GM19043 (cell line): Measurements from ENCODE around the gene MATCAP1.

Experiments used
- ATAC-seq: cut with Tn5 transposase; IDR thresholded peaks from one replicate; pipeline ENCODE4 v1.9.1; 2021; ENCODE audit warnings: low read depth; ENCODE audit not compliant: unreplicated experiment

Gene MATCAP1

DNA sequence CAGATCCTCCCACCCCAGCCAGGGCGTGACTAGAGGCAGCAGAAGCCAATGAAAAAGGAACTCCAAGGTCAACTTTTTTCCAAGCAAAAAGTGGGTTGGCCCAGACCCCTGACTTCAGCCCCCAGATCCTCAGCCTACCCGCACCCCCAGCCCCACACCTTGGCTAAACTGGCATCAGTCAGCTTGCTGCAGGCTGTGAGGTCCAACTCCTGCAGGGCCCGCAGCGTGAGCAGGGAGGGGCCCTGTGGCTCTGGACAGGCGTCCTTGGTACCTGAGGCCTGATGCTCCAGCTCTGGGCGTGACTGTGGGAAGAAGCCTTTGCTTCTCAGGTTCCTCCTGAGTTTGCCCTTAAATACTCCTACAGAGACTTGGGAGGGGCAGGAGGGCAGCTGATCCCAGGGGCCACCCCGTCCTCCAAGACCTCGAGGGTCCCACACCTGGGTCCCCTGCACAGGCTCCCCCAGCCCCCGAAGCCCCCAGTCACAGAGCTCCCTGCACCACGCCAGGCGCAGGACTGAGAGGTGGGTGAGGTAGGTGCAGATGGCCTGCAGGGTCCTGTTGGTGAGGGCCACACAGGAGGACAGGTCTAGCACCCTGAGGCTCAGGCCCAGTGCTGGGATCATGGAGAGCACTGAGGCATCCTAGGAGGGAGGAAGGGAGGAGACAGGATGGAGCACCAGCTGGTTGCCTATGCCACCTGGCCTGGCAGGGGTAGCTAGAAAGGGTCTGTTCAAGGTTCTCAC, 24.6 kb upstream of the MATCAP1 start:
- no peak for ATAC-seq

DNA sequence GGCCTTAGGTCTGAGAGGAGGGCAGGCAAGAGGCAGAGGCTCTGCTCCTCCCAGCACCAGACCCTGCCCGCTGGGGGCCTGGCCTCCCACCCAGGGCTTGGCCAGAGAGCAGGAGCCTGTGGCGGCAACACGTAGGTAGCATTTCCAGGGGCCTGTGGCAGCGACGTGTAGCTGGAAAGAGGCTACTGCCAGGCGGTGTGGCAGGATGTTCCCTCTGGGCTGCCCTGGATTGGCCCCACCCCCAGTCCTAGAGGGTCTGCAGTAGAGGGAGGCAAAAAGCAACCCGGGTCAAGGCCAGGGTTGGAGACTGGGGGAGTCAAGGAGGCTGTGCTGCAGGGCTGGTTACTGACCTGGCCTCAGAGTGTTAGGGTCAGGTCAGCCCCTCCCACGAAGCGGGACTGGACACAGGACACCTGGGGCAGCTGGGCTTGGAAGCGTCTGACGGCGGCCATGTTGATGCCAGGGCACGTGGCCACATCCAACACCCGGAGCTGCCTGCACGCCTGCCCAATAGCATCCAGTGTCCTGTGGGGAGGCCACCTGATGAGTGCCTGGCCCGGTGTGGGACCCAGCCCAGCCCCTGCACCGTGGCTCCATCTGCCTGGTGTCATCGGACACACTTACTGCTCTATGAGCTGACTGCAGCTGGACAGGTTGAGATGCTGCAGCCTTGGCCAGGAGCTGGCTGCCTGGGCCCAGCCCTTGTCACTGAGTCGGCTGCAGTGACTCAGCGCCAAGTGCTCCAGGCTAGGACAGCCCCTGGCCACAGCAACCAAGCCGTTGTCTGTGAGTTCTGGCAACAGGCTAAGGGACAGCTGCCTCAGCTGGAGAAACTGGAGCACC, 23.7 kb upstream of the MATCAP1 start:
- ATAC-seq = no peak

DNA sequence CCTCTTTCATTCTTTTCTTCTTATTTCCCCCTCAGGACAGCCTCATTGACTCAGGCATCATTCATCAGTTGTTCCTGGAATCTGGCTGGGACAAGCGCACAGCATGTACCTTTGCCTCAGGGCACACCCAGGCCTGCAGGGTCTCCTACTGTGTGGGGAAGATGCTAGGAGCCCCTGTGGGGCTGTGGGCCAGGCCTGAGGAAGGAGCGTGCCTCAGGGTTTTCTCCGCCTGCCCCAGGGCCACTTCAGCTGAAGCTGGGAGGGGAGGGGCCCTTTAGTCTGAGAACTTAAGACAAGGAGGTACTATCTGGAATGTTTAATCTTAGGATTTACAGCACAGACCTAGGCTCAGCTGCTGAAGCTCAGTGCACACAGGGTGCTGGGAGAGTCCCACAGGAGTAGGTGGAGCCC, 23.1 kb upstream of the MATCAP1 start:
- ATAC-seq = no peak

DNA sequence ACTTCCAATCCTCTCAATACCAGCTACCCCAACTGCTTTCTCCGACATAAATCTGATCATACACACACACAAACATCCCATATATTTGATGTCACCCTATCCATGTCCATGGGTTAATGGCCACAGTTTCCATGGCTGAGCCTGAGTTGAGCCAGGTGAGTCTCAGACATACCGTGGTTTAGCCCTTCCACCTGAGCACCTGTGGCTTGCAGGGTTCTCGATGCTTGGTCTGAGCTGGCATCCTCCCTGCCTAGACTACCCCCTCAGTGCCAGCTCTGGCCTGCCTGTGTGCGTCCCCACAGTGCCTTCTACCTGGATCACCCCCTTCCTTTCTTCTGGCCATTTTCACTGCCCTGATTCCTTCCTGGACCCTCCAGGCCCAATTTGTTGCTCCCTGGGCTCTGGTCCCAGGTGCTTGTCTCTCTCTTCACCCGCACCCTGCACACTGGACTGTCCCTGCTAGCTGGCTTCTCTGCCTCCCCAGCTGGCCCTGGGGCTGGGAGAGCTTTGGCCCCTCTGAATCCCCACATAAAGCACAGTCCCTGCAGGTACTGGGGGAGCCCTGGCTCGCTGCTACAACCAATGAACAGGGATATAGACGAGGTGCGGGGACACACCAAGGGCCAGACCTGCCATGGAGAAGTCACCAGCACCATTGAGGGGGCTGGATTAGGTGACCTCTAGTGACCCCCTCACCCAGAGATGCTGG, 22.5 kb upstream of the MATCAP1 start:
- no peak for ATAC-seq

DNA sequence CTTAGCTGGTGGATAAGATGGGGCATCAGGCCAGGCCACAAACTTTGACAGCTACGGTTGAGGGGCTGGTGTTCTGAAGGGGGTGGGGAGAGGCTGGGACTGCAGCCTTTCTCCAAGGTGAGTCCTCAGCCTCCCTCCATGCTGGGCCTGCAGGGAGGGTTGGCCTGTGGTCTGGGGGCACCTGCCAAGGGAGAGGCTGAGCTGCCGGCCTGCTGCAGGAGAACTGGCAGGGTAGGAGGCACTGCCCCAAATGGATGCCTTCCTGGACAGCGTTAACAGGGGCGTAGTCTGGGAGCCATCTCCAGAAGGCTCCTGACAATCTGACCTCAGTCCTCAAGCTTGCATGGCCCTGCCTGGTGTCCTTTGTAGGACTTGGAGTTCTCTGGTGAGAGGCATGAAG, 20.3 kb upstream of the MATCAP1 start:
- ATAC-seq = no peak

DNA sequence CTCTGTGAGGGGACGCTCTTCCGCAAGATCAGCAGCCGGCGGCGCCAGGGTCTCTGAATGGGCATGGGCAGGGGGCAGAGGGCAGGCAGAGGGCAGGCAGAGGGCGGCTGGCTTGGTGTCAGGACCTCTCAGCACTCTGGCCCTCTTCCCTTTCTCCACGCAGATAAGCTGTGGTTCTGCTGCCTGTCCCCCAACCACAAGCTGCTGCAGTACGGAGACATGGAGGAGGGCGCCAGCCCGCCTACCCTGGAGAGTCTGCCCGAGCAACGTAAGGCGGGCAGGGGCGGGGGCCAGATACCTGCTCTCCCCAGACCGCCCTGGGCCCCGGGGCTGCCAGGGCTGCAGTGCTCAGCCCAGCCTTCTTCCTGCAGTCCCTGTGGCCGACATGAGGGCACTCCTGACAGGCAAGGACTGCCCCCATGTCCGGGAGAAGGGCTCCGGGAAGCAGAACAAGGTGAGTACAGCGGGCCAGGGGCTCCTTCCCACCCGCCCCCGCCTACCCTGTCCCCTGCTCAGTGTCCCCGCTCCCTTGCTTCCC, 19.3 kb upstream of the MATCAP1 start:
- no peak for ATAC-seq

DNA sequence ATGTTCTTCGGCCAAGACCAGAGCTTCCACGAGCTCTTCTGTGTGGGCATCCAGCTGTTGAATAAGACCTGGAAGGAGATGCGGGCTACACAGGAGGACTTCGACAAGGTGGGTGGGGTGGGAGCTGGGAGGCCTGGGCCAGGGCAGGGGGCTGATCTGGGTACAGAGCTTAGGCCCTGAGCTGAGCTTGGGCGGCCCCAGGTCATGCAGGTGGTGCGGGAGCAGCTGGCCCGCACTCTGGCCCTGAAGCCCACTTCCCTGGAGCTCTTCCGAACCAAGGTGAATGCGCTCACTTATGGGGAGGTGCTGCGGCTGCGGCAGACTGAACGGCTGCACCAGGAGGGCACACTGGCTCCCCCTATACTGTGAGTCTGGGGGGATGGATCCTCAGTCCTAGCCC, 18.7 kb upstream of the MATCAP1 start:
- ATAC-seq = no peak

DNA sequence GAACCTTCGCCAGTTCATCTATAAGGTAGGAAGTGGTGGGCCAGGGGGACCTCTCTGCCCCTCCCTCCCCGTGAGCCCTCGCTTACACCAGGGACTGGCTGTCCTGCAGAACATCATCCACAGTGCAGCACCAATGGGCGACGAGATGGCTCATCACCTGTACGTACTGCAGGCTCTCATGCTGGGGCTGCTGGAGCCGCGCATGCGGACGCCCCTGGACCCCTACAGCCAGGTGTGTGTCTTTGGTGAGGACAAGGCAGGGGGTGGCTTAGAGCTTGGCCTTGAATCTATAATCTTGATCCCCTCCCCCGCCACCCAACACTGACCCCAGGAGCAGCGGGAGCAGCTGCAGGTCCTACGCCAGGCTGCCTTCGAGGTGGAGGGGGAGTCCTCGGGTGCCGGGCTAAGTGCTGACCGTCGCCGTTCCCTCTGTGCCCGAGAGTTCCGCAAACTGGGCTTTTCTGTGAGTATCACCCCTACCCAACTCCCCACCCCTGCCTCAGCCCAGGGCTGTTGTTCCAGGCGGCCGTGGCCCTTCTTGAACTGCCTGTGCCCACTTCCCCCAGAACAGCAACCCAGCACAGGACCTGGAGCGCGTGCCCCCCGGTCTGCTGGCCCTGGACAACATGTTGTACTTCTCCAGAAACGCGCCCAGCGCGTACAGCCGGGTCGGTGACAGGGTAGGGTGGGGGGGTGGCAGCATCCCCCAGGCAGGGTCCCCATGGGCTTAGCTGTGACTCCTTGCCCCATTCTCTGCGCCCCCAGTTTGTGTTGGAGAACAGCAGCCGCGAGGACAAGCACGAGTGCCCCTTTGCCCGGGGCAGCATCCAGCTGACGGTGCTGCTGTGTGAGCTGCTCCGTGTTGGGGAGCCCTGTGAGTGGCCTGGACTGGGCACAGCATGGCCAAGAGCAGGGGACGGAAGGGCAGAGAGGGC, 17.9 kb upstream of the MATCAP1 start:
- no peak for ATAC-seq

DNA sequence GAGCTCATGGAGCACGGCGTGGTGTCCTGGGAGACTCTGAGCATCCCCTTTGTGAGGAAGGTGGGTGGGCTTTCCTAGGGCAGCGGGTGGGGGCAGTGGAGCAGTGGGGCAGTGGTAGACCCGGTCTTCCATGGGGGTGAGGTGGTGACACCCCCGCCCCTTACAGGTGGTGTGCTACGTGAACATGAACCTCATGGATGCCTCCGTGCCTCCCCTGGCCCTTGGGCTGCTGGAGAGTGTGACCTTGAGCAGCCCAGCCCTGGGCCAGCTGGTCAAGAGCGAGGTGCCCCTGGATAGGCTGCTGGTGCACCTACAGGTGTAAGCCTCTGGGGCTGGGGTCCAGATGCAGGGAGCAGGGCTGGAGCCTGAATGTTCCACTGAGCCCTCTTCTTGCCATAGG, 16.7 kb upstream of the MATCAP1 start:
- ATAC-seq = no peak

DNA sequence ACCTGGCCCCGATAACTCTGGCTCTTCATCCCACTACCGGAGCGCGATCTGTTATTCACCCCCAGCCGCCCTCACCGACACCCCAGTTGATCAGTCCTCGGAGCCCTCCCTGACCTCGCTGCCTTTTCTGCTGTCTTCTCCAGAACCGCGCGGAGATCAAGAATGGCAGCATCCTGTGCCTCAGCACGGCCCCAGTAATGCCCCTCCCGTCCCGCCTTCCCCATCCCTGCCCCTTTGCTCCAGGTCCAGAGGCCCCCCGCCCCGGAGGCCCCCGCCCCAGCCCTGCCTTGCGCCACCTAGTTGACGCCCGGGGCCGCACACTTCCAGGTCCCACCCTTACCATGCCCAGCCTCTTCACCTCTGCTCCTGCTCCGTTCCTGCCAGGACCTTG, 16.0 kb upstream of the MATCAP1 start:
- ATAC-seq = no peak

DNA sequence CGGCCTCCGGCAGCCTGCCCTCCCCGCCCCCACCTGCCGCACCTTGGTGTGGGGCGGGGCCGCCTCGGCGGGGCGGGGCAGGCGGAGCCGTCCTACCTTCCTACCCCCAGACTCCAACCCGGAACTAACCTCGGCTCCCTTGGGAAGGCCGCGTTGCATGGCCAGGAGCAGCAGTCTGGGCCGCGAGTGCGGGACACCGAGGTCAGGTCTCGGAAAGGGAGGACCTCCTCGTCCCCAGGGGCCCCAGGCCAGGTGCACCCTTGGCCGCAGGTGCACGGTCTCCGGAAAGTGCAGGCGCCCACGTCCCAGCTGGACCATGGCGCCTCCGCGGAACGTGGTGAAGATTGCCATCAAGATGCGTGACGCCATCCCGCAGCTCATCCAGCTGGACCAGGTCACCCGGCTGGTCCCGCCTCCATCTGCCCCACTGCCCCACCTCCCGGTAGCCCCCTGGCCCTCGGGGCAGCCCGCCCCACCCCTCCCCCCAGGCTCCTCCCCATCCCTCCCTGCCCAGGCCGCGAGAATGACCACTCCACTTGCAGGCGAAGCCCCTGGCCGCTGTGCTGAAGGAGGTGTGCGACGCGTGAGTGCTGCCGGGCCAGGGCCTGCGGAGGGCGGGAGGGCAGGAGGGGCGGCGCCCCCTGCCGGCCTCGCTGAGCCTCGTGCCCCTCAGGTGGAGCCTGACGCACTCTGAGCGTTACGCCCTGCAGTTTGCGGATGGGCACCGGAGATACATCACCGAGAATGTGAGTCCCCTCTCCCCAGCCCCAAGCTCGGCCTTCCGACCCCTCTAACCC, 15.4 kb upstream of the MATCAP1 start, which contains the start of gene ELMO3:
Gene ELMO3, plus strand, starts transcription at position 121 of the 797 bp plus-strand sequence. Its CDS starts 196 bp downstream, at position 317.
- no peak for ATAC-seq

DNA sequence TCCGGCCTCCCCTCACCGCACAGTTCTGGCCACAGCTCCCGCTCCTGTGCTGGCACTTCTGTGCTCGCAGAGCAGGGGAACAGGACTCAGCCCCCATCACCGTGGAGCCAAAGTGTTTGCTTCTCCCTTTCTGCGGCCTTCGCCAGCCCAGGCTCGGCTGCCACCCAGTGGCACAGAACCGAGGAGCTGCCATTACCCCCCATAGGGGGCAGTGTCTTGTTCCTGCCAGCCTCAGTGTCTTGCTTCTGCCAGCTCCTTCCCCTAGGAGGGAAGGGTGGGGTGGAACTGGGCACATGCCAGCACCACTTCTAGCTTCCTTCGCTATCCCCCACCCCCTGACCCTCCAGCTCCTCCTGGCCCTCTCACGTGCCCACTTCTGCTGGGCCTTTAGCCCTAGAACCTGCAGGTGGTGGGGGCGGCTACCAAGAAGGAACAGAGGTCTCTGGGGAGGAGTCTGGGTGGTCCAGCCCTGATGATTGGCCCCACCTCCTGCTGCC, 14.5 kb upstream of the MATCAP1 start:
- no peak for ATAC-seq

DNA sequence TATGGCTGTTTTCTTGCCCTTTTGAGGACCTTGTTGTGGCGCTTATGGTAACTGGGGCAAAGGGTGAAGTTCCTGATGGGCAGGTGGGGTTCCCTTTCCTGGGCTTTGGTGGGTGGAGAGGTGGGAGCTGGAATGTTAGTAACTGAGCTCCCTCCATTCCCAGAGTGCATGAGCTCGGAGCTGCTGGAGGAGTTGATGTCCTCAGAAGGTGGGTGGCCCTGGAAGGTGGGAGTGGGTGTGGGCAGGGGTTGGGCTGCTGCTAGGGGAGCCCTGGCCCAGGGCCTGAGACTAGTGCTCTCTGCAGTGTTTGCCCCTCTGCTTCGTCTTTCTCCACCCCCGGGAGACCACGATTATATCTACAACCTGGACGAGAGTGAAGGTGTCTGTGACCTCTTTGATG, 13.9 kb upstream of the MATCAP1 start:
- no peak for ATAC-seq

DNA sequence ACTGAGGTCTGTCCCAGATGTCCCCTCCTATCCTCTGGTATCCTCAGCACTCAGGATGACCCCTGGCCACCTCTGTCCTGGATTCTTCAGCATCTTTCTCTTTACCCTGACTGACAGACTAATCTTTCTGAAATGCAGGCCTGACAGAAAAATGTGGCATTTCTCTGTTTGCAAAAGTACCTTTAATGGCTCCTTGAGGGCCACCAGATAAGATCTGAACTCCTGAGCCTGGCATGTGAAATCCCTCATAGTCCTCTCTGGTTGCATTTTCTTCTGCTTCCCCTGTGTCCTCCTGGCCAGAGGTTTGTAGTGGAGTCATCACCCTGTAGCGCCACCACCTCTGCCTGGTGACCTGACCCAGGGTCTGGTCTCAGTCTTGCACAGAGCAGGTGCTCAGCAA, 13.1 kb upstream of the MATCAP1 start:
- no peak for ATAC-seq

DNA sequence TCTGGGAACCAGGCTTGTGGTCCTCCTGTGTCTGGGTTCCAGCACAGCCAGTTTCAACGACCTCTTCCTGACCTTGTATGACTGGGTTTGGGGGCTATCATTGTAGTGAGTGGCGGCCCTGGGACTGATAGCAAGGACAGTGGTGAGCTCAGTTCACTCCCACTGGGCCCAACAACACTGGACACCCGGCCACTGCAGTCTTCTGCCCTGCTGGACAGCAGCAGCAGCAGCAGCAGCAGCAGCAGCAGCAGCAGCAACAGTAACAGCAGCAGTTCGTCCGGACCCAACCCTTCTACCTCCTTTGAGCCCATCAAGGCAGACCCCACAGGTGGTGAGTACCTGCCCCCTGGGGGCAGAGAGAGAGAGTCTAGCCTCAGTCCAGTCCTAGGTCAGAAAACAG, 11.9 kb upstream of the MATCAP1 start:
- ATAC-seq = no peak

DNA sequence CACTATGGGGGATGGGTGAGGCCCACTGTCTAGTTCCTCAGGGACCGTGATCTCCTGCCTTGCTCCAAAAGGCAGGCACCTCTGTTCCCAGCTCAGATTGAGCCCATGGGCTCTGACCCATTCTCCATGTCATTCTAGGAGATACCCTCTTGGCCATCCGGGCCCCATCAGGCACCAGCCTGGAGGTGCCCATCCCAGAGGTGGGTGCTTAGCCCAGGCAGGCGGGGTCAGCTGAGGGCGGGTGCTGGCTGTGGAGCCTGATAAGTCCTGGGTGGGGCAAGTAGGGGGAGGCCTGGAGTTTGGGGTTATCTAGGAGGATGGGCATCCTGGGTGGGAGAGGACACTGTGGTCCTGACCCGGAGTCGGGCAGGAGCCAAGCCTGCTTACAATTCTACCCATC, 10.5 kb upstream of the MATCAP1 start:
- no peak for ATAC-seq

DNA sequence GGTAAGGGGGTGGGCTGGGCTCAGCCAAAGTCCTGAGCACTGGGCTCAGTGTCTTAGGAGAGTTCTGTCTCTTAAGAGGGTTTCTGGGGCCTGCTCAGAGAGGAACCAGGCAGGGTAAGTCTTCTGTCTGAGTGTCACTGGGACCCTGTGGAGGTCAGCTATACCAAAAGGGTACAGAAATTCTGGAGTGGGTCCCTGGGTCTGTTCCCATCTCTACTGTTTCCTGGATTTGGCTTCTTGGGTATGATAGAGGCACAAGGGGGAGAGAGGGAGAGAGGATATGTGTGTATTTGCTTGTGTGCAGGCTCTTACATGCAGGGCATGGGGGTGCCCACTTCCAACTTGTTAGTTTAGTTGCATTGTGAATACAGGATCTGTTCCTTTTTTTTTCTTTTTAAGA, 9.8 kb upstream of the MATCAP1 start:
- no peak for ATAC-seq

DNA sequence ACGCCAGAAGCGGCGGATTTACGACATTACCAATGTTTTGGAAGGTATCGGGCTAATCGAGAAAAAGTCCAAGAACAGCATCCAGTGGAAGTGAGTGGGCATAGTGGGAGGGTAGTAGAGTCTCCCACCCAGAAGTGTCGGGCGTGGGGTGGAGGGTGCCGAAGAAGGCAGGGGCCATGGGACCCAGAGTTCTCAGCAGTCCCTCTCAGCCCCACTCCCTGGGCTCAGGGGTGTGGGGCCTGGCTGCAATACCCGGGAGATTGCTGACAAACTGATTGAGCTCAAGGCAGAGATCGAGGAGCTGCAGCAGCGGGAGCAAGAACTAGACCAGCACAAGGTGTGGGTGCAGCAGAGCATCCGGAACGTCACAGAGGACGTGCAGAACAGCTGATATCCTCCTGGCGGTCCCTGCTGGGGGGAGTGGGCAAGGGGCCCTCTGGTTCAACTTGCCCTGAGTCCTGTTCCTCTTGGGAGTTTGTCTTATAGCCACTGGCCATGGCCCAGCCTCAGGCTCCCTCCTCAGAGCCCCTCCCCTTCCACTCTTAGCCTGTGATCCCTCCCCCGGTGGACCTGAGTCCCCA, 9.1 kb upstream of the MATCAP1 start:
- ATAC-seq = no peak
